ENCODE results near the gene CNGB1. TPM values are rescaled to one million over a fixed set of nuclear protein-coding genes. Genes with fewer than 3 reads are reported as not detected.
"Not testable (repeated sequence)": the region's sequence is repeated elsewhere in the genome, so short reads cannot be mapped to it uniquely, and the experiment has no call there.

CNGB1 gene
- total RNA-seq, 4 donors from 2014 or later: 1.1 to 2.8 TPM; not detected in 2

- H3K4me3 ChIP-seq: peak overlapping the region; percentile 42 to 61 (median 58)
- H3K27ac ChIP-seq: peak overlapping the region in 3 of 4 donors; percentile 14 to 62 (median 47)
- peak in 2 of 3 donors; percentile 20 to 41 for DNase-seq
- peaks cover 5 to 9% (median 7%) of the 10 kb centered on the region in 4 donors for H3K4me1 ChIP-seq
- no peak for TF ChIP-seq CTCF (IDR thresholded peaks at IDR 0.05)
- no peak for TF ChIP-seq POLR2A (IDR thresholded peaks at IDR 0.05)
- H3K27me3 ChIP-seq: no peaks in the 10 kb centered on the region
- peaks cover 0 to 4% (median 0%) of the 10 kb centered on the region in 4 donors for H3K9me3 ChIP-seq
- no peaks in the 10 kb centered on the region for H3K36me3 ChIP-seq
Measured at GRCh38 chr16:57985204-57986181, 14.6 kb upstream of the CNGB1 start.

- peak overlapping the region; percentile 42 to 61 (median 58) for H3K4me3 ChIP-seq
- no peaks in the 10 kb centered on the region for H3K36me3 ChIP-seq
- peaks cover 5 to 9% (median 7%) of the 10 kb centered on the region in 4 donors for H3K4me1 ChIP-seq
- TF ChIP-seq POLR2A (IDR thresholded peaks at IDR 0.05) (no peak), CTCF (IDR thresholded peaks at IDR 0.05) (no peak)
- H3K27ac ChIP-seq: peak overlapping the region in 3 of 4 donors; percentile 14 to 62 (median 47)
- peak; percentile 83 to 94 (median 85) for DNase-seq
- peaks cover 0 to 4% (median 0%) of the 10 kb centered on the region in 4 donors for H3K9me3 ChIP-seq
- H3K27me3 ChIP-seq: no peaks in the 10 kb centered on the region
Measured at GRCh38 chr16:57984443-57985203, 13.7 kb upstream of the CNGB1 start.

- no peak for TF ChIP-seq CTCF (IDR thresholded peaks at IDR 0.05)
- TF ChIP-seq POLR2A (IDR thresholded peaks at IDR 0.05): no peak
- H3K4me3 ChIP-seq: no peak overlapping the region
- peaks cover 5 to 9% (median 7%) of the 10 kb centered on the region in 4 donors for H3K4me1 ChIP-seq
- DNase-seq: no peak
- H3K27ac ChIP-seq: no peak overlapping the region
- H3K9me3 ChIP-seq: peaks cover 0 to 4% (median 0%) of the 10 kb centered on the region in 4 donors
- H3K27me3 ChIP-seq: no peaks in the 10 kb centered on the region
- no peaks in the 10 kb centered on the region for H3K36me3 ChIP-seq
Measured at GRCh38 chr16:57982385-57982784, 11.5 kb upstream of the CNGB1 start.

- TF ChIP-seq POLR2A (IDR thresholded peaks at IDR 0.05) (no peak), CTCF (IDR thresholded peaks at IDR 0.05) (no peak)
- Histone ChIP-seq H3K27me3 (no peaks in the 10 kb centered on the region), H3K4me3 (no peak overlapping the region), H3K4me1 (peaks cover 5 to 9% (median 7%) of the 10 kb centered on the region in 4 donors), H3K9me3 (peaks cover 0 to 4% (median 0%) of the 10 kb centered on the region in 4 donors), H3K27ac (no peak overlapping the region), H3K36me3 (no peaks in the 10 kb centered on the region)
- no peak for DNase-seq
Measured at GRCh38 chr16:57981636-57982035, 10.7 kb upstream of the CNGB1 start.

GRCh38 chr16:57979006-57979585 lies 8.2 kb upstream of the CNGB1 start:
- DNase-seq: peak in 1 of 3 donors; percentile 22
- H3K27me3 ChIP-seq: no peaks in the 10 kb centered on the region
- H3K36me3 ChIP-seq: no peaks in the 10 kb centered on the region
- TF ChIP-seq POLR2A (IDR thresholded peaks at IDR 0.05) (no peak), CTCF (IDR thresholded peaks at IDR 0.05) (no peak)
- peaks cover 0 to under 1% (median under 1%) of the 10 kb centered on the region in 4 donors for H3K4me1 ChIP-seq
- H3K9me3 ChIP-seq: no peaks in the 10 kb centered on the region
- H3K4me3 ChIP-seq: no peak overlapping the region
- H3K27ac ChIP-seq: no peak overlapping the region

GRCh38 chr16:57978070-57978465 lies 7.1 kb upstream of the CNGB1 start:
- DNase-seq, H3K27ac ChIP-seq, H3K4me3 ChIP-seq, H3K4me1 ChIP-seq, H3K36me3 ChIP-seq, H3K27me3 ChIP-seq, H3K9me3 ChIP-seq: not testable (repeated sequence)

All from Peyer's patch (tissue), 4 donors.